ENCODE data around the gene IDE.

DNA sequence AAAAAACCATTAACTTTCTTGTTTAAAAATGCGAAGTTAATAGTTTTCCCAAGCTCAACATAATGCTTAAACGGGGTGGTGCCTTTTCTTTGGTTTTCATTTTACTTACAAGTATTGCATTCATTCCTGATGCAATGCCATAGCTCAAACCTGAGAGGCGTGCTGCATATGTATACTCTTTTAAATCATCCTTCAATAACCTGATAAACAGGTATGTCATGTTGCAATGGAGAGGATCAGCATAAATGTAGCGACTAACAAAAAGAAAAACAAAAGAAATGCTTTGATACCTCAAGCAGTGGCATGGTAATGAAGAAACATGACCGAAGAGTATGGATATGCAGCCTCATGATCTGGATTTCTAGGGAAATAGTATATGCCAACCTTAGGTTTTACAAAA is 95.4 kb downstream of the IDE start:
- TF ChIP-seq, protein P1, sequence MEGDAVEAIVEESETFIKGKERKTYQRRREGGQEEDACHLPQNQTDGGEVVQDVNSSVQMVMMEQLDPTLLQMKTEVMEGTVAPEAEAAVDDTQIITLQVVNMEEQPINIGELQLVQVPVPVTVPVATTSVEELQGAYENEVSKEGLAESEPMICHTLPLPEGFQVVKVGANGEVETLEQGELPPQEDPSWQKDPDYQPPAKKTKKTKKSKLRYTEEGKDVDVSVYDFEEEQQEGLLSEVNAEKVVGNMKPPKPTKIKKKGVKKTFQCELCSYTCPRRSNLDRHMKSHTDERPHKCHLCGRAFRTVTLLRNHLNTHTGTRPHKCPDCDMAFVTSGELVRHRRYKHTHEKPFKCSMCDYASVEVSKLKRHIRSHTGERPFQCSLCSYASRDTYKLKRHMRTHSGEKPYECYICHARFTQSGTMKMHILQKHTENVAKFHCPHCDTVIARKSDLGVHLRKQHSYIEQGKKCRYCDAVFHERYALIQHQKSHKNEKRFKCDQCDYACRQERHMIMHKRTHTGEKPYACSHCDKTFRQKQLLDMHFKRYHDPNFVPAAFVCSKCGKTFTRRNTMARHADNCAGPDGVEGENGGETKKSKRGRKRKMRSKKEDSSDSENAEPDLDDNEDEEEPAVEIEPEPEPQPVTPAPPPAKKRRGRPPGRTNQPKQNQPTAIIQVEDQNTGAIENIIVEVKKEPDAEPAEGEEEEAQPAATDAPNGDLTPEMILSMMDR (IDR thresholded peaks at IDR 0.05; ENCODE audit: extremely low read depth in 1 of 2, insufficient read depth in 1 of 2, low read depth in 1 of 2, low read length in 2 of 2) = no peak
- TF ChIP-seq JUN (IDR thresholded peaks at IDR 0.05; ENCODE audit: borderline replicate concordance, insufficient read depth, insufficient read length, low read depth) (no peak), POLR2A (IDR thresholded peaks at IDR 0.05; ENCODE audit: low read depth, low read length) (no peak), POLR2AphosphoS5 (IDR thresholded peaks at IDR 0.05; ENCODE audit: insufficient read depth, low read depth, low read length) (no peak)
- TF ChIP-seq, protein P2, sequence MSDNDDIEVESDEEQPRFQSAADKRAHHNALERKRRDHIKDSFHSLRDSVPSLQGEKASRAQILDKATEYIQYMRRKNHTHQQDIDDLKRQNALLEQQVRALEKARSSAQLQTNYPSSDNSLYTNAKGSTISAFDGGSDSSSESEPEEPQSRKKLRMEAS (IDR thresholded peaks at IDR 0.05; ENCODE audit: insufficient read depth, insufficient read length) = no peak
